ENCODE data around the gene BEND4. TPM values are rescaled to one million over a fixed set of nuclear protein-coding genes. Genes with fewer than 3 reads are reported as not detected.

BEND4 gene
- polyA plus RNA-seq, 3 donors from 2014 or later, result 0.14 to 0.24 TPM; not detected in 1

DNA sequence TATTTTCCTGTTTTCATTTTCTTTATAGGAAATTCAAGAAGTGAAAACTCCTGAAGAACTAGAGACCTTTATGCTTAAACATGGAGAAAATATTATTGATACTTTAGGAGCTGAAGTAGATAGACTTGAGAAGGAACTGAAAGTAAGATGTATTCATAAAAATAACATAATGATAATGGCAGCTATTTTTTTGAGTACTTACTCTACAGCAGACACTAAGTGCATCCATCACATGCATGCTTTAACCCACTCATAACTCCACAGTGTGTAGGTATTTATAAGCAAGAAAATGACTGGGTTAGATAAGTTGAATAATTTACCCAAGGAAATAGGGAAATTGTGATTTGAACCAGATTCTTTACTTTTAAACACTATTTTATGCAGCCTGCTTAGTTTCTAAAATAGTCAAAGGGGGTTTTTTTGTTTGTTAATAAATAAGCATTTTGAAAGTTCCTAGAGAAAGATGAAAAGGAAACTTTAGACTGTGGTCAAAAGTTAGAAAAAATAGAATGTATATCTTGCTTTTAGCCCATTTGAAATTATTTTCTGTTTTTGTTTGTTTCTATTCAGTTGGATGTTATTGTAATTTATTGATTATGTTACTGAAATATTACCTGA, 74.2 kb downstream of the BEND4 start:
- no peak for DNase-seq
- Mint-ChIP-seq H3K27ac (no peak overlapping the region), H3K27me3 (ENCODE audit: low read depth in 3 of 3) (no peaks in the 10 kb centered on the region), H3K9me3 (no peaks in the 10 kb centered on the region), H3K4me1 (no peaks in the 10 kb centered on the region), H3K4me3 (no peak overlapping the region), H3K36me3 (peaks cover 6 to 35% (median 13%) of the 10 kb centered on the region in 3 donors)

DNA sequence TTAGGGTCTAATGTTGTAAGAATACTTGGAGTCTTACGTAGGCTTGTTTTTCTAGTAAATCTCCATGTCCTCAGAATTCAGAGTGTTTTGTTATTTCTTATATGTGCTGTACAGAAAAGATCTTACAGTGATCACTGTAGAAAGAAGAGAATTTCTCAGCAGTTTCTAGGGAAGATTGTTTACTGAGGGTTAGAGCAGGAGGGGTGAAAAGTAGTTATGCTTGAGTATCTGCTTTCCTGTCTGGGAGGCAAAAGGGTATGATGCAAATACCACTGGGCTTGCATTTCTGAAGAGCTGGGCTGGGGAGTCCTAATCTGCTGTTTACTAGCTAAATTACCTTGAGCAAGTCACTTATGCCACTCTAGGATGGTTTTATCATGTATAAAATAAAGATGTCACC, 78.2 kb downstream of the BEND4 start:
- no peaks in the 10 kb centered on the region for H3K9me3 Mint-ChIP-seq
- DNase-seq, result no peak
- H3K36me3 Mint-ChIP-seq, result peaks cover 4 to 21% (median 21%) of the 10 kb centered on the region in 3 donors
- no peaks in the 10 kb centered on the region for H3K27me3 Mint-ChIP-seq (ENCODE audit: low read depth in 3 of 3)
- peak overlapping the region in 1 of 6 donors; percentile 61 for H3K27ac Mint-ChIP-seq
- H3K4me3 Mint-ChIP-seq, result no peak overlapping the region
- no peaks in the 10 kb centered on the region for H3K4me1 Mint-ChIP-seq

DNA sequence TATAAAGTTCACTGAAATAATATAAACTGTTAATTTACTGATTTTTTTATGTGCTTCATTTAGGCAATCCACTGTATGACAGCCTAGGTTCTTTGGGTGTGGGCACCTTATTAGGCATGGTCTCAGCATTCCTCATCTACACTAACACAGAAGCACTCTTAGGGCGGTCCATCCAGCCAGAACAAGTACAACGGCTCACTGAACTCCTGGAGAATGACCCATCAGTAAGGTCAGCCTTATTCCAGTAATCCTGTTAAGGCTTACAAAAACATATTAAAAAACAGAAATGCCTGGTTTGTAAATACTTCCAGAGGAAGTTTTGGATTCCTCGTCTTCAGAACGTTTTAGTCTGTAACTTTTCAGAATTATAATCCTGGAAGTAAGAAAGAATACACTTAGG, 82.0 kb downstream of the BEND4 start:
- no peaks in the 10 kb centered on the region for H3K27me3 Mint-ChIP-seq (ENCODE audit: low read depth in 3 of 3)
- no peak for DNase-seq
- H3K9me3 Mint-ChIP-seq, result no peaks in the 10 kb centered on the region
- no peak overlapping the region for H3K27ac Mint-ChIP-seq
- H3K36me3 Mint-ChIP-seq, result peaks cover 4 to 15% (median 9%) of the 10 kb centered on the region in 3 donors
- no peak overlapping the region for H3K4me3 Mint-ChIP-seq
- no peaks in the 10 kb centered on the region for H3K4me1 Mint-ChIP-seq

DNA sequence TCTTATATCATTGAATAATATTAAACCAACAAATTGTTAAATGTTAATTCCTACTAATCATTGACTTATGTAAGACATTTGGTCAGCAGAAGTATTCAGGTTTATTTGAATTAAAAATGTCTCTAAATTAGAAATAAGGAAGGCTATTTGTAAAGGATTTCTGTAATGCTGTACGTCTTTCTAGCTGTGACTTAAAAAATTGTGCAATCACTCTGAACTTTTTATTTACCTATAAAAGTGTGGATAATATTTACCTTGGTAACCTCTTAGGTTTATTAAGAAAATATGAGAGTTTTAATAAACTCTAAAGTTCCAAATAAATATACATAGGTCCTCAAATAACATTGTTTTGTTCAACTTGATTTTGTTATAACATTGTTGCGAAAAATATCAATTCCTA, 85.2 kb downstream of the BEND4 start:
- Mint-ChIP-seq H3K27me3 (ENCODE audit: low read depth in 3 of 3) (no peaks in the 10 kb centered on the region), H3K36me3 (peaks cover 9 to 24% (median 24%) of the 10 kb centered on the region in 3 donors), H3K9me3 (no peaks in the 10 kb centered on the region), H3K4me1 (no peaks in the 10 kb centered on the region), H3K27ac (no peak overlapping the region), H3K4me3 (no peak overlapping the region)
- DNase-seq, result no peak

DNA sequence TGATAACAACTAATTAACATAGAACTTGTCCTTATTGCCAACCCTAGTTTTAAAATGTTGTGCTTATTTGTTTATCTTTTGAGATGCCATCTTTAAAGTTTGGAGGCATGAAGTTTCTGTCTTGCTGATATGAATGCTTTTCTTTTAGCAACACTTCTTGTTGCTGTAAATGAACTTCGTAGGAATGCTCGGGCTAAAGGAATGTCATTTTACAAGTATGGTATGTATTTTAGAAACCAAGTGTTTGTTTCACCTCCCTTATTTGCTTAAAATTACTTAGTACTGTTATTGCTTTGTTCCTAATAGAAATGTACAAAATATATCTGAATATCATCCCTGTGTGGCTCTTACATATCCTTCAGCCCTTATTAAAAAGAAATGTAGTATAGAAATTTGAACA, 86.1 kb downstream of the BEND4 start:
- H3K9me3 Mint-ChIP-seq, result no peaks in the 10 kb centered on the region
- H3K27me3 Mint-ChIP-seq (ENCODE audit: low read depth in 3 of 3), result no peaks in the 10 kb centered on the region
- DNase-seq, result no peak
- no peak overlapping the region for H3K4me3 Mint-ChIP-seq
- no peak overlapping the region for H3K27ac Mint-ChIP-seq
- peaks cover 9 to 26% (median 25%) of the 10 kb centered on the region in 3 donors for H3K36me3 Mint-ChIP-seq
- no peaks in the 10 kb centered on the region for H3K4me1 Mint-ChIP-seq

Other genes with a start within 250 kb of the BEND4 start
- 10 to 100 TPM; 11.0 to 31.4 (median 14.1) TPM for gene TMEM33, start 217.2 kb downstream of the BEND4 start, polyA plus RNA-seq
- gene DCAF4L1, start 170.9 kb downstream of the BEND4 start, polyA plus RNA-seq, result under 1 TPM in 1 of 3 donors, not detected in 2; 0.08 TPM
- gene SLC30A9, start 162.1 kb downstream of the BEND4 start, polyA plus RNA-seq, result 10 to 100 TPM; 17.3 to 30.9 (median 29.9) TPM
- under 1 TPM in 1 of 3 donors, not detected in 2; 0.11 TPM for gene SHISA3, start 244.8 kb upstream of the BEND4 start, polyA plus RNA-seq

Data from immature natural killer cell (primary cell).